ENCODE data around the gene NOTUM. TPM values are rescaled to one million over a fixed set of nuclear protein-coding genes. Genes with fewer than 3 reads are reported as not detected.
A peak's percentile ranks its signal among the peaks of the same experiment; 100 is the strongest.

The NOTUM gene
- total RNA-seq, 4 donors from 2014 or later: not detected

DNA sequence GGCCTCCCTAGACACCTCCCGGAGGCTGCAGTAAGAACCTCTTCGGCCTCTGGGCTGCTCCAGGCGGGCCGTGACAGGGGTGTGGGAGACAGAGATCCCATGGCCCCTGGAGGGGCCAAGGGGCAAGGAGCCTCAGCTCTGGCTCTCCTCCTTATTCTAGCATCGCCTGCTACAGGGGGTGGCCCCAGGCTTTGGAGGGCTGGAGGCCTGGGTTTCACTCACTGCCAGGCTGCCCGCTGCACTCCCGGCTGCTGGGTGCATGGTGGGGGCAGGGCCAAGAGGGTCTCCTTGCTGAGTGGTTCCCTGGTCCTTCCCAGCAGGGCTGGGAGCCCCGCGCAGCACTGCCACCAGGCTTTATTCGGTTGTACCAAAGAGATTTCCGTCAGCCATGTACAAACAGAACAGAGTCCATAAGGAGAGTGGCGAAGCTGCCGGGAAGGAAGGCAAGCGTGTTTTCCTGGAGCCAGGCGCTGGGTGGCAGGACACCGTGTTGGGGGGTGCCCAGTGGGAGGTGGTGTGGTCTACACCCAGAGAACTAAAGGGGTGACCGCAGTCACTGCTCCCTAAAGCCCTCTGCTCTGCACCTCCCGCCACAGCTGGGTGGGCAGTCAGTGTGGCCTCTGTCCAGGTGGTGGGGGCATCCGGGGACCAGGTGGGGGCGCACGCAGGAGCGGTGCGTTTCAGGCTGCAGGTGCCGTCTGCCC, 56.9 kb downstream of the NOTUM start:
- no peak for DNase-seq (ENCODE audit: low spot score in 2 of 2)

DNA sequence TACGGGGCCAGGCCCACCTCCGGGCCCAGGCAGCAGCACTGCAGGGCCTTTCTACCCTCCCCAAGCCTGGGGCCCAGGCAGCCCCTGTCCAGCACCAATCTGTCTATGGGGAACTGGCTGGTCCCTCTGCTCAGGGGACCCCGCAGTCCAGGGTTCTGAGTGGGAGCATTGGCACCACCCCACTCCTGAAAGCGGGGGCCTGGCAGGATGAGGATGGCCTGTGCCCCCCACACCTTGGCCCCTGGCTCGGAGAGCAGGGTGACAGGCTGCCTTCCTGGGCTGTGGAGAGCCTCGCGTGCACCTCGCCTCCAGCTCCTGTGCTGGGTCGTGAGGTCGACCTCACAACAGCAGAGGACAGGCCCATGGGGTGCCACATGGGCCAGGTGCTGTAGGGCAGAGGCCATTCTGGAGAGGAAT, 57.6 kb downstream of the NOTUM start:
- Histone ChIP-seq H3K9me3 (no peaks in the 10 kb centered on the region), H3K27me3 (peaks cover 0 to 8% of the 10 kb centered on the region in 2 donors), H3K4me3 (no peak overlapping the region), H3K36me3 (peaks cover 2 to 78% (median 4%) of the 10 kb centered on the region in 3 donors), H3K27ac (peak overlapping the region in 1 of 4 donors; percentile 72), H3K4me1 (peaks cover 0 to 18% (median 9%) of the 10 kb centered on the region in 4 donors)
- WGBS, 2 donors: 93 to 98% methylated on average over 3 to 6 of the region's 10 CpGs
- TF ChIP-seq EP300 (IDR thresholded peaks at IDR 0.05) (no peak), POLR2A (IDR thresholded peaks at IDR 0.05) (no peak)
- TF ChIP-seq, protein P1, sequence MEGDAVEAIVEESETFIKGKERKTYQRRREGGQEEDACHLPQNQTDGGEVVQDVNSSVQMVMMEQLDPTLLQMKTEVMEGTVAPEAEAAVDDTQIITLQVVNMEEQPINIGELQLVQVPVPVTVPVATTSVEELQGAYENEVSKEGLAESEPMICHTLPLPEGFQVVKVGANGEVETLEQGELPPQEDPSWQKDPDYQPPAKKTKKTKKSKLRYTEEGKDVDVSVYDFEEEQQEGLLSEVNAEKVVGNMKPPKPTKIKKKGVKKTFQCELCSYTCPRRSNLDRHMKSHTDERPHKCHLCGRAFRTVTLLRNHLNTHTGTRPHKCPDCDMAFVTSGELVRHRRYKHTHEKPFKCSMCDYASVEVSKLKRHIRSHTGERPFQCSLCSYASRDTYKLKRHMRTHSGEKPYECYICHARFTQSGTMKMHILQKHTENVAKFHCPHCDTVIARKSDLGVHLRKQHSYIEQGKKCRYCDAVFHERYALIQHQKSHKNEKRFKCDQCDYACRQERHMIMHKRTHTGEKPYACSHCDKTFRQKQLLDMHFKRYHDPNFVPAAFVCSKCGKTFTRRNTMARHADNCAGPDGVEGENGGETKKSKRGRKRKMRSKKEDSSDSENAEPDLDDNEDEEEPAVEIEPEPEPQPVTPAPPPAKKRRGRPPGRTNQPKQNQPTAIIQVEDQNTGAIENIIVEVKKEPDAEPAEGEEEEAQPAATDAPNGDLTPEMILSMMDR (IDR thresholded peaks at IDR 0.05): no peak
- no peak for DNase-seq (ENCODE audit: low spot score in 2 of 2)

More for the DNA sequence above, 56.9 kb downstream of the NOTUM start:
- peaks cover 2 to 78% (median 4%) of the 10 kb centered on the region in 3 donors for H3K36me3 ChIP-seq
- H3K27ac ChIP-seq: no peak overlapping the region
- TF ChIP-seq, protein P1 (IDR thresholded peaks at IDR 0.05): no peak
- TF ChIP-seq POLR2A (IDR thresholded peaks at IDR 0.05): no peak
- no peak for TF ChIP-seq EP300 (IDR thresholded peaks at IDR 0.05)
- H3K4me1 ChIP-seq: peaks cover 0 to 18% (median 9%) of the 10 kb centered on the region in 4 donors
- WGBS, 2 donors: 91 to 93% methylated on average over 18 to 24 of the region's 24 CpGs
- H3K9me3 ChIP-seq: no peaks in the 10 kb centered on the region
- no peak overlapping the region for H3K4me3 ChIP-seq
- peaks cover 0 to 8% of the 10 kb centered on the region in 2 donors for H3K27me3 ChIP-seq

DNA sequence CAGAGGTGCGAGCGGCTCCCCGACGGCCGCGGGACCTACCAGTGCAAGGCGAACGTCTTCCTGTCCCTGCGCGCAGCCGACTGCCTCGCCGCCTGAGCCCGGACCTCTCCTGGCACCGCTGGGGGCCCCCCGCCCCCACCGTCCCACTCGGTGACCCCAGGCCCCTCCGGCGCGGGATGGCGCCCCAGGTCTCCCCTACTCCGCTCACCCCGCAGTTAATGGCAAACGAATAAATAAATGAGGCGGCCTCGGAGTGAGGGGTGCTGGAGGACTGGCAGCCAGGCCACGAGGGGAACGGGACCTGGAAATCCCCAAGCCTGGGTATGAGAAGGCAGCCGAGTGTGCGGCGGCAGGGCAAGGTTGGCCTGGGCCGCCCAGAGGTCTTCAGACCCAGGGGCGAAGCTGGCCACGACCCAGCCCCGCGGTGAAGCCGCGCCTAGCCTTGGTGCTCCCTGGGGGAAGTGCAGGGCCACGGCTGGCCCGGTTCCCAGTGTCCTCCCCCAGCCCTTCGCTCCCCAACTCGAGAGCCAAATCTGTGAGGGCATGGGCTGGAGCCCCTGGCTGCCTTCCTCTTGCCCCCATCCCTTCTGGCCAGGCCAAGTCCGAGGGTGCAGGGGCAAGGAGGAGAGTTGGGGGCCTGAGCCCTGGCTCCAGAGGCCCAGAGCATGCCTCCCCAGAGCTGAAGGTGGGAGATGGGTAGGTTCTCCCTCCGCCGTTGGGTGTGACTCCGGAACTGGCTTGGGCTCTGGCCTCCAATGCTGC, 58.2 kb downstream of the NOTUM start:
- Histone ChIP-seq H3K4me1 (peaks cover 0 to 18% (median 9%) of the 10 kb centered on the region in 4 donors), H3K27me3 (peaks cover 0 to 8% of the 10 kb centered on the region in 2 donors), H3K9me3 (no peaks in the 10 kb centered on the region), H3K27ac (peak overlapping the region in 2 of 4 donors; percentile 17 to 72), H3K4me3 (peak overlapping the region in 3 of 4 donors; percentile 15 to 51 (median 23)), H3K36me3 (peaks cover 2 to 78% (median 4%) of the 10 kb centered on the region in 3 donors)
- DNase-seq (ENCODE audit: low spot score in 2 of 2): no peak
- WGBS, 2 donors: 23 to 25% methylated on average over 15 to 29 of the region's 47 CpGs
- TF ChIP-seq EP300 (IDR thresholded peaks at IDR 0.05): no peak
- TF ChIP-seq, protein P1 (IDR thresholded peaks at IDR 0.05): no peak
- TF ChIP-seq POLR2A (IDR thresholded peaks at IDR 0.05): no peak

Other genes starting within 250 kb of the NOTUM start
- gene SLC25A10, start 248.9 kb downstream of the NOTUM start, total RNA-seq: 10 to 100 TPM; 10.8 to 32.1 (median 22.6) TPM
- 10 to 100 TPM in 2 of 4 donors, 1 to 10 TPM in 2; 1.8 to 14.7 (median 8.1) TPM for gene GCGR, start 157.0 kb downstream of the NOTUM start, total RNA-seq
- gene MCRIP1, start 127.9 kb downstream of the NOTUM start, total RNA-seq: 100 to 1,000 TPM in 1 of 4 donors, 10 to 100 TPM in 3; 78.7 to 105 (median 92.5) TPM
- 1 to 10 TPM in 1 of 4 donors, not detected in 3; 2.6 TPM for gene PPP1R27, start 126.1 kb downstream of the NOTUM start, total RNA-seq
- gene P4HB, start 100.7 kb downstream of the NOTUM start, total RNA-seq: 100 to 1,000 TPM; 385 to 594 (median 472) TPM
- 100 to 1,000 TPM; 190 to 484 (median 237) TPM for gene ARHGDIA, start 89.8 kb downstream of the NOTUM start, total RNA-seq
- gene ALYREF, start 69.6 kb downstream of the NOTUM start, total RNA-seq: 10 to 100 TPM; 44.5 to 67.2 (median 63.5) TPM
- gene ANAPC11, start 69.5 kb downstream of the NOTUM start, total RNA-seq: 100 to 1,000 TPM in 3 of 4 donors, 10 to 100 TPM in 1; 95.4 to 116 (median 106) TPM
- gene NPB, start 58.9 kb downstream of the NOTUM start, total RNA-seq: 1 to 10 TPM in 3 of 4 donors, not detected in 1; 4.2 to 8.7 (median 5.4) TPM
- gene PCYT2, start 49.8 kb downstream of the NOTUM start, total RNA-seq: 10 to 100 TPM; 36.0 to 64.9 (median 46.6) TPM
- 10 to 100 TPM; 22.3 to 42.2 (median 30.7) TPM for gene SIRT7, start 43.0 kb downstream of the NOTUM start, total RNA-seq
- 10 to 100 TPM; 17.9 to 25.5 (median 22.5) TPM for gene MAFG, start 33.5 kb downstream of the NOTUM start, total RNA-seq
- 1 to 10 TPM; 6.3 to 9.9 (median 6.9) TPM for gene PYCR1, start 23.9 kb downstream of the NOTUM start, total RNA-seq
- not detected for gene MYADML2, start 14.0 kb downstream of the NOTUM start, total RNA-seq
- gene ASPSCR1, start 16.4 kb upstream of the NOTUM start, total RNA-seq: 10 to 100 TPM; 32.9 to 82.8 (median 55.6) TPM
- gene CENPX, start 61.7 kb upstream of the NOTUM start, total RNA-seq: 100 to 1,000 TPM in 1 of 4 donors, 10 to 100 TPM in 3; 69.9 to 143 (median 78.0) TPM
- 10 to 100 TPM; 13.1 to 25.8 (median 15.3) TPM for gene LRRC45, start 62.1 kb upstream of the NOTUM start, total RNA-seq
- 10 to 100 TPM in 1 of 4 donors, 1 to 10 TPM in 3; 2.4 to 14.7 (median 5.4) TPM for gene RAC3, start 70.5 kb upstream of the NOTUM start, total RNA-seq
- gene DCXR, start 76.5 kb upstream of the NOTUM start, total RNA-seq: 100 to 1,000 TPM; 236 to 347 (median 269) TPM
- 10 to 100 TPM; 43.5 to 70.2 (median 64.4) TPM for gene RFNG, start 90.6 kb upstream of the NOTUM start, total RNA-seq
- 100 to 1,000 TPM in 2 of 4 donors, 10 to 100 TPM in 2; 74.9 to 134 (median 92.9) TPM for gene GPS1, start 90.7 kb upstream of the NOTUM start, total RNA-seq
- 100 to 1,000 TPM in 2 of 4 donors, 10 to 100 TPM in 2; 85.2 to 179 (median 106) TPM for gene DUS1L, start 104.6 kb upstream of the NOTUM start, total RNA-seq
- 100 to 1,000 TPM; 129 to 319 (median 160) TPM for gene FASN, start 137.0 kb upstream of the NOTUM start, total RNA-seq